Breast epithelium (tissue), 3 donors: ENCODE data around the gene FETUB.

ENCODE experiments used
- CTCF ChIP-seq, 3 donors: fragments of 450-650 bp; IDR thresholded peaks; one replicate each; pipeline ENCODE4 v1.5.1; 2016 to 2017; ENCODE audit warnings: antibody characterized with exemption in 3 of 3, mild to moderate bottlenecking in 3 of 3, moderate library complexity in 3 of 3
- POLR2A ChIP-seq: fragments of 450-650 bp; IDR thresholded peaks from one replicate; pipeline ENCODE4 v1.6.1; 2016; ENCODE audit warnings: antibody characterized with exemption, mild to moderate bottlenecking, moderate library complexity

GRCh38 chr3:186653080-186653707 is 13.0 kb downstream of the FETUB start:
- TF ChIP-seq CTCF (IDR thresholded peaks at IDR 0.05) (no peak), POLR2A (no peak)
